PC-9 (cell line): Measurements from ENCODE around the gene IL20. TPM values are rescaled to one million over a fixed set of nuclear protein-coding genes. Genes with fewer than 3 reads are reported as not detected.

Source experiments
- BruUV-seq: library from RNA; stranded (reverse); fragments of 400-500 nt; replicated peaks from 2 replicates; lab custom pipeline; 2021; lab: Mats Ljungman, UMichigan
- CTCF ChIA-PET: fragments of 300-600 bp; sonication (Branson Sonifier 250); formaldehyde crosslinking; loops from one replicate; lab custom pipeline; 2022; ENCODE audit warnings: antibody characterized with exemption; lab: Charles Lee
- POLR2A ChIA-PET: fragments of 300-600 bp; sonication (Branson Sonifier 250); formaldehyde crosslinking; loops from one replicate; lab custom pipeline; 2022; ENCODE audit warnings: antibody characterized with exemption; ENCODE audit not compliant: unreplicated experiment; lab: Charles Lee
- DNase-seq, 2 experiments: peaks; one replicate each; pipeline versions ENCODE4 v3.0.0 to v3.0.0-alpha.2; 2015 to 2022; ENCODE audit warnings: mixed read lengths in 1 of 2
- H2AFZ ChIP-seq: fragments of 200-600 bp; sonication (generic); 2 replicates; pipeline ENCODE4 v1.8.1; 2017; ENCODE audit warnings: antibody characterized with exemption
- H3F3A ChIP-seq: fragments of 200-600 bp; sonication (generic); 2 replicates; pipeline ENCODE4 v1.8.1; 2017; ENCODE audit warnings: antibody characterized with exemption, mild to moderate bottlenecking, low read depth; ENCODE audit not compliant: insufficient read depth
- H3K27ac ChIP-seq: fragments of 200-600 bp; sonication (generic); 2 replicates; pipeline ENCODE4 v1.6.1; 2016; ENCODE audit warnings: mixed run types
- H3K27me3 ChIP-seq: fragments of 200-600 bp; sonication (generic); 2 replicates; pipeline ENCODE4 v1.6.1; 2016; ENCODE audit warnings: low read depth, mixed run types; ENCODE audit not compliant: insufficient read depth
- H3K36me3 ChIP-seq: fragments of 200-600 bp; sonication (generic); 2 replicates; pipeline ENCODE4 v1.6.1; 2016; ENCODE audit warnings: low read depth, mixed run types
- H3K4me1 ChIP-seq: fragments of 200-600 bp; sonication (generic); replicated peaks from 2 replicates; pipeline ENCODE4 v1.6.1; 2016; ENCODE audit warnings: mixed run types; ENCODE audit not compliant: insufficient read depth
- H3K4me2 ChIP-seq: fragments of 200-600 bp; sonication (generic); 2 replicates; pipeline ENCODE4 v1.6.1; 2017; ENCODE audit warnings: mixed run types
- H3K4me3 ChIP-seq: fragments of 200-600 bp; sonication (generic); 2 replicates; pipeline ENCODE4 v1.6.1; 2016; ENCODE audit warnings: mixed run types
- H3K79me2 ChIP-seq: fragments of 200-600 bp; sonication (generic); 2 replicates; pipeline ENCODE4 v1.6.1; 2017; ENCODE audit warnings: low read depth, mixed run types
- H3K9me2 ChIP-seq: fragments of 200-600 bp; sonication (generic); 2 replicates; pipeline ENCODE4 v1.8.1; 2017; ENCODE audit warnings: mild to moderate bottlenecking; ENCODE audit not compliant: insufficient read depth
- H3K9me3 ChIP-seq: fragments of 200-600 bp; sonication (generic); 2 replicates; pipeline ENCODE4 v1.8.1; 2016; ENCODE audit warnings: low read depth; ENCODE audit not compliant: insufficient read depth
- H4K20me1 ChIP-seq: fragments of 200-600 bp; sonication (generic); 2 replicates; pipeline ENCODE4 v1.8.1; 2017; ENCODE audit not compliant: insufficient read depth
- CTCF ChIP-seq: fragments of 200-600 bp; sonication (generic); conservative IDR thresholded peaks from 2 replicates; pipeline ENCODE4 v1.6.1; 2017; ENCODE audit warnings: mixed run types, antibody characterized with exemption, mild to moderate bottlenecking, moderate library complexity
- EZH2 ChIP-seq: fragments of 200-600 bp; sonication (generic); IDR thresholded peaks from 2 replicates; pipeline ENCODE4 v1.8.0; 2017; ENCODE audit warnings: antibody characterized with exemption, low read depth
- intact Hi-C: fragments of 100-400 bp; cut with micrococcal nuclease; formaldehyde crosslinking; loops from one replicate; pipeline ENCODE4 v1.10.0; 2022; ENCODE audit not compliant: unreplicated experiment
- total RNA-seq: library from RNA; stranded (reverse); gene quantifications from 2 replicates; pipeline ENCODE4 v1.2.3, GENCODE V29; 2021

The IL20 gene
- total RNA-seq, 1 experiment from 2014 or later = not detected

DNA sequence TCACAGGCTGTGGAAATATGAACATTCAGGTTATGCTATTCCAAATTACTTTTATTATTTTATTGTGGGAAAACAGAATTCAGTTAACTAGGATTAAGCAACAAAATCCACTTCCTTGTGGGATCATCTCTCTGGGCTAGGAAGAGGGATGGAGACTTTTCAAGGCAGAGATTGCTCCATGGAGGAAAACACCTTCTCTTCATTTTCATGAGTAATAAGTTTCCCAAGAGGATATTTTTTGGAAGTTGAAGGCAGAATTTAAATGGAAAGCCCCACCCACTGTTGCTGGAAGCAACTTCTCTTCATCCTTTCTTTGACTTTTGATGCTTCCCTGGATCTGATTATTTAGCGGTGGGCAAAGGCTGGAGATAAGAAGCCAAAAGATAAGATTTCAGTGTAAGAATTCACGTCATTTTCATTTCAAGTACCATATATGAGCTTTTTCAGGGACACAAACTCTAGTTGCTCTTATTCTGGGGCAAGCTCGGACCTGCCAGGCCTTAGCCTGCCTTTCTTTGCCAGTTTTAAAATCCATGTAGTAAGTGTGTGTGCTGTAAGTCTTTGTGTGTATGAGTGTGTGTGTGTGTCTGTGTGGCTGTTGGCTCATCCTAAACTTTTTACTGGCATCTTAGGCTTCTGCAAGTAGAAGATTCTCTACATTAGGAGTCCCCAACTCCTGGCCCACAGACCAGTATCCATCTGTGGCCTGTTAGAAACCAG lies 20.1 kb downstream of the IL20 start:
- POLR2A ChIA-PET = no interaction called here
- no peaks in the 10 kb centered on the region for H3K9me3 ChIP-seq
- CTCF ChIA-PET = no interaction called here
- no peaks in the 10 kb centered on the region for H3K27me3 ChIP-seq
- H3K79me2 ChIP-seq = no peaks in the 10 kb centered on the region
- H3K4me2 ChIP-seq = no peak overlapping the region
- no peaks in the 10 kb centered on the region for H3F3A ChIP-seq
- TF ChIP-seq EZH2 = no peak
- no peak for TF ChIP-seq CTCF
- H3K36me3 ChIP-seq = no peaks in the 10 kb centered on the region
- H3K27ac ChIP-seq = no peak overlapping the region
- intact Hi-C loops = no loop called here
- BruUV-seq = no TSS peak
- H3K4me1 ChIP-seq = no peaks in the 10 kb centered on the region
- H4K20me1 ChIP-seq = no peaks in the 10 kb centered on the region
- no peak for DNase-seq
- H3K9me2 ChIP-seq = no peaks in the 10 kb centered on the region
- no peak overlapping the region for H2AFZ ChIP-seq
- H3K4me3 ChIP-seq = no peak overlapping the region

GRCh38 chr1:206886831-206887230 lies 21.4 kb downstream of the IL20 start:
- Histone ChIP-seq H3F3A (no peaks in the 10 kb centered on the region), H4K20me1 (no peaks in the 10 kb centered on the region), H3K9me3 (no peaks in the 10 kb centered on the region), H3K27ac (no peak overlapping the region), H3K4me1 (no peaks in the 10 kb centered on the region), H3K4me3 (no peak overlapping the region), H3K36me3 (no peaks in the 10 kb centered on the region), H3K4me2 (no peak overlapping the region), H3K9me2 (no peaks in the 10 kb centered on the region), H2AFZ (no peak overlapping the region), H3K27me3 (no peaks in the 10 kb centered on the region), H3K79me2 (no peaks in the 10 kb centered on the region)
- BruUV-seq = no TSS peak
- DNase-seq = no peak
- no peak for TF ChIP-seq CTCF
- ChIA-PET POLR2A (no interaction called here), CTCF (no interaction called here)
- intact Hi-C loops = no loop called here

- Histone ChIP-seq H3K36me3 (no peaks in the 10 kb centered on the region), H3F3A (no peaks in the 10 kb centered on the region), H3K79me2 (no peaks in the 10 kb centered on the region), H3K4me1 (no peaks in the 10 kb centered on the region), H3K27me3 (no peaks in the 10 kb centered on the region), H3K9me2 (no peaks in the 10 kb centered on the region), H3K4me2 (no peak overlapping the region), H3K4me3 (no peak overlapping the region), H3K9me3 (no peaks in the 10 kb centered on the region), H2AFZ (no peak overlapping the region), H3K27ac (no peak overlapping the region), H4K20me1 (no peaks in the 10 kb centered on the region)
- no peak for TF ChIP-seq CTCF
- TF ChIP-seq EZH2 = no peak
- CTCF ChIA-PET = no interaction called here
- intact Hi-C loops = no loop called here
- no TSS peak for BruUV-seq
- DNase-seq = no peak
- POLR2A ChIA-PET = no interaction called here
Observed at GRCh38 chr1:206887701-206888100, 22.3 kb downstream of the IL20 start.
